Measurements from ENCODE around the gene DNAAF5.

DNAAF5 gene

DNA sequence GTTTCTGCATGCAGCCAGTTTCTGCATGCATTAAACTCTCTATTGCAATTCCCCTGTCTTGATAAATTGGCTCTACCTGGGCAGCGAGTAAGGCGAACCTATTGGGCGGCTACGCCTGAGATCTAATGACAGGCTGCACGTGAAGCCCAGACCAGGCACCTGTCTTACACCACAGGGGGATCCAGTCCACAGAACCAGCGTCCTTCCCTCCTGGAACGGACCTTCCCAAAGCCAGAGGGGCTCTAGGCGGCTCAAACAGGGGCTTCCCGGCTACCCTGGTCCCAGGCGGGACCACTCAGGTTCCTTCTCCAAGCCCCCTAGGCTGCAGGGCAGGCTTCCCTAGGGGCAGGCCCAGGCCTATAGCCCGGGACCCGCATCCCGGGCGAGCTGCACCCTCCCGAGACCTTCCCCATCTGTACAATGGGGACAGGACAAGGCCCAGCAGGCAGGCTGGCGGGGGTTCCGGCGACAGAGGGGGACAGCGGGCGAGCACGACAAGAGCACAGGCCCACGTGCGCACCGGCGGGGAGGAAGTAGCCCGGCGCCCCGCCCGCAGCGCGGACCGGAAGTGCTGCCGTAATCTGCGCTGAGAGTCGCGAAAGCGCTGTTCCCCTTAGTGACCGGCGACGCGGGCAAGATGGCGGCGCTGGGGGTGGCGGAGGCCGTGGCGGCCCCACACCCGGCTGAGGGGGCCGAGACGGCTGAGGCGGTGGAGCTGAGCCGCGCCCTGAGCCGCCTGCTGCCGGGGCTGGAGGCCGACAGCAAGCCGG, at the start of gene DNAAF5:
Gene DNAAF5, plus strand, starts transcription at position 616 of the 770 bp plus-strand sequence. Its CDS starts 22 bp downstream, at position 638.
- TF ChIP-seq, protein P1, sequence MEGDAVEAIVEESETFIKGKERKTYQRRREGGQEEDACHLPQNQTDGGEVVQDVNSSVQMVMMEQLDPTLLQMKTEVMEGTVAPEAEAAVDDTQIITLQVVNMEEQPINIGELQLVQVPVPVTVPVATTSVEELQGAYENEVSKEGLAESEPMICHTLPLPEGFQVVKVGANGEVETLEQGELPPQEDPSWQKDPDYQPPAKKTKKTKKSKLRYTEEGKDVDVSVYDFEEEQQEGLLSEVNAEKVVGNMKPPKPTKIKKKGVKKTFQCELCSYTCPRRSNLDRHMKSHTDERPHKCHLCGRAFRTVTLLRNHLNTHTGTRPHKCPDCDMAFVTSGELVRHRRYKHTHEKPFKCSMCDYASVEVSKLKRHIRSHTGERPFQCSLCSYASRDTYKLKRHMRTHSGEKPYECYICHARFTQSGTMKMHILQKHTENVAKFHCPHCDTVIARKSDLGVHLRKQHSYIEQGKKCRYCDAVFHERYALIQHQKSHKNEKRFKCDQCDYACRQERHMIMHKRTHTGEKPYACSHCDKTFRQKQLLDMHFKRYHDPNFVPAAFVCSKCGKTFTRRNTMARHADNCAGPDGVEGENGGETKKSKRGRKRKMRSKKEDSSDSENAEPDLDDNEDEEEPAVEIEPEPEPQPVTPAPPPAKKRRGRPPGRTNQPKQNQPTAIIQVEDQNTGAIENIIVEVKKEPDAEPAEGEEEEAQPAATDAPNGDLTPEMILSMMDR (conservative IDR thresholded peaks at IDR 0.05; ENCODE audit: low read depth, low read length), result no peak
- peak within 1 kb of the TSS; percentile 65 for H3K4me3 ChIP-seq (ENCODE audit: low read length)
- DNase-seq (ENCODE audit: low read depth), result peak; percentile 49

DNA sequence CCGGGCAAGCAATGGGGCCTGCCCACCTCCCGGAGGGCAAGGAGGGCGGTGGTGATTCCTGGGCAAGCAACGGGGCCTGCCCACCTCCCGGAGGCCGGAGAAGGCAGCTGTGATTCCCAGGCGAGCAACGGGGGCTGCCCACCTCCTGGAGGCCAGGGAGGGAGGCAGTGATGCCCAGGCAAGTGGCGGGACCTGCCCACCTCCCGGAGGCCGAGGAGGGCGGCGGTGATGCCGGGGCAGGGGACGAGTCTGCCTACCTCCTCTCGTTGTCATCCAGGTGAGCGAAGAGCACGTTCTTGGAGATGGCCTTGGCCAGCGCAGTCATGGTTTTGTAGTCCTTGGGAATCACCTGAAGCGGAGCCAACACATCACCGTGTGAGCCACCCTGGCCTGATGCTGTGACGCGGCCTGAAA, 49.5 kb upstream of the DNAAF5 start:
- DNase-seq (ENCODE audit: low read depth), result no peak
- no peak overlapping the region for H3K4me3 ChIP-seq (ENCODE audit: low read length)
- TF ChIP-seq, protein P1 (conservative IDR thresholded peaks at IDR 0.05; ENCODE audit: low read depth, low read length), result no peak

DNA sequence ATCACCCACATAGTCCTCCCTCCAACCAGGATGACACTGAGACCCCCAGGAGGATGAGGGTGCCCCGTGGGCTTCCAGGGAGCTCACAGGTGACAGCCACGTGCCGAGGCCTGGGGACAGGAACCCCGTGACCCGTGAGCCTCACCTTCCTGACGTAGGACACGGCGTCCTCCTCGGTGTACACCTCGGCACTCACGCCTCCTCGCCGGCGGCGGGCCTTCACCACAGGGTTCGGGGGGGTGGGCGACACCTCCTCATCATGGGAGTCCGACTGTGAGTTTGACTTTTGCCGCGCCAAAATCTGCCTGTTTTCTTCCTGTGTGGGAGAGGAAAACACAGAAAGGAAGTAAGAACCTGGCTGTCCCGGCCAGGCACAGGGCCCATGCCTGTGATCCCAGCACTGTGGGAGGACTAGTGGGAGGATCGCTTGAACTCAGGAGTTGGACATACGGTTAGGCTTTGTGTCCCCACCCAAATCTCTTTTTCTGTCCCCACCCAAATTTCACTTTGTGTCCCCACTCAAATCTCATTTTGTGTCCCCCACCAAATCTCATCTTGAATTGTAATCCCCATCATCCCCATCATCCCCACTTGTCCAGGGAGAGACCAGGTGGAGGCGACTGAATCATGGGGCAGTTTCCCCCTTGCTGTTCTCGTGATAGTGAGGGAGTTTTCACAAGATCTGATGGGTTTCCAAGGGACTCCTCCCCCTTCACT, 45.9 kb upstream of the DNAAF5 start:
- H3K4me3 ChIP-seq (ENCODE audit: low read length), result no peak overlapping the region
- TF ChIP-seq, protein P1 (conservative IDR thresholded peaks at IDR 0.05; ENCODE audit: low read depth, low read length), result no peak
- no peak for DNase-seq (ENCODE audit: low read depth)

DNA sequence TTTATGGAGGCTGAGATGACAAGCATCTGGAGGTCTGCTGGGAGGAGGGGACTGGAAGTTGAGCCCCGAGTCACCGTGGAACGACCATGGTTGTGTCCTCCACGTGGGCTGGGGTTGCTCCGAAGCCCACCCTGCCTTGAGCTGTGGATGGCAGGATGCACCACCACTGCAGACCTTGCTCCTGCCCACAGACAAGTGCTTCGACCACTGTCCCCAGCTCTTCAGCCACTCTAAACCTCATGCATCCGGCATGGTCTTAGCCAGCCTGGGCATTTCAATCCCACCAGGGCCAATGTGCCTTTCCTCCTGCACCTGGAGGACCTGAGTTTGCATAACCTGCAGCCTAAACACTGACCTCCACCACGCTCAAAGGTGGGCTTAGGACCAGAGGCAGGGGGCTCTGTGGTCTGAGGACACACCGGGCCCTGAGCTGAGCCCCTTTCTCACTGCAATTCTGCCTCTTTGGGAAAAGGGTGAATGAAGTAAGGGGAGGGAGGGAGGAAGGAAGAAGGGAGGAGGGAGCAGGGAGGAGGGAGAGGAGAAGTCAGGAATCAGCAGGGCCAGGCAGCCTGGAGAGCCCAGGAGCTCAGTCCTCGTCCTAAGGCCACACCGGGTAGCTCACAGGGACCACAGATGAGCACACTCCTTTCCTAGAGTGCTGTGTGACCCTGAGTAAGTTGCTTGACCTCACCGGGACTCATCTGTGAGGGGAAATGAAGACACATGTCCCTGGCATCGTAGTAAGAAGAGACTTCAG, 44.8 kb upstream of the DNAAF5 start:
- no peak overlapping the region for H3K4me3 ChIP-seq (ENCODE audit: low read length)
- TF ChIP-seq, protein P1 (conservative IDR thresholded peaks at IDR 0.05; ENCODE audit: low read depth, low read length), result no peak
- no peak for DNase-seq (ENCODE audit: low read depth)

DNA sequence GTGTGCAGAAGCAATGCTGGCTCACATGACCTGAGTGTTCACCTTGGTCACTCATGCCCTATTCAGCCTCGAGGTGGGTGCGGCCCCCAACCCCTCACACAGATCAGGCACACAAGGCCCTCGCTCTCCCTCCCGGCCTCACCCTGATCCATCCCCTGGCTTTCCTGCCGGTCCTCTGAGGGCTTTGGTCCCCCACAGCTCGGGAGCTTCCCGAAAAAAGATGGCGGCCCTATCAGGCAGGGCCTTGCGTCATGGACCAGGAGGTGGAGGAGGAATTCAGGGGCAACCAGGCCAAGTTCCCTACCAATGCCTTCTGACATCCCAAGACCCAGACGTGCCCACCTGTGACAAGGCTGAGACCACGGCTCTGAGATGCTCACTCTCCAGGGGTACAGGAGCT, 43.7 kb upstream of the DNAAF5 start:
- no peak overlapping the region for H3K4me3 ChIP-seq (ENCODE audit: low read length)
- TF ChIP-seq, protein P1 (conservative IDR thresholded peaks at IDR 0.05; ENCODE audit: low read depth, low read length), result no peak
- no peak for DNase-seq (ENCODE audit: low read depth)

DNA sequence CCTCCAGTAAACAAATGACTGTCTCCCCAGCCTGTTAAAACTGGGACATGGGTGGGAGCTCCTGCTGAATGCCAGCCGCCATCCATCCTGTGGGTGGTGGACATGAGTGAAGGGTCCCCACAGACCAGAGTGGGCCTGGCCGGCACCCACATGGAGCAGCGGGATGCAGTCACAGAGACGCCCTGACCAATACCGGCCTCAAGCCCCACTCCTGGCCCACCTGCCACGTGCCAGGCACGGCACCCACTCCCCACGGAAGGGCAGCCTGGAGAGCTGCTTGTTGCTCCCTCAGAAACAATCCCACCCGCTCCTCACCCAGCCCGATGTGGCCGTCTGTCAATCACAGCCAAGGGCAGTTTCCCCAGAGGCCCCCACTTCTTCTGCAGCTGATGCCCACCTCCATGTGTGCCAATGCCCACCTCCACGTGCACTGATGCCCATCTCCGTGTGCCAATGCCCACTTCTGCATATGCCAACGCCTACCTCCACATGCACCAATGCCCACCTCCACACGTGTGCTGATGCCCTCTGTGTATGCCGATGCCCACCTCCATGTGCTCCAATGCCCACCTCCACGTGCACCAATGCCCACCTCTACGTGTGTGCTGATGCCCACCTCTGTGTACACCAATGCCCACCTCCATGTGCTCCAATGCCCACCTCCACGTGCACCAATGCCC, 42.8 kb upstream of the DNAAF5 start:
- no peak for DNase-seq (ENCODE audit: low read depth)
- H3K4me3 ChIP-seq (ENCODE audit: low read length), result no peak overlapping the region
- TF ChIP-seq, protein P1 (conservative IDR thresholded peaks at IDR 0.05; ENCODE audit: low read depth, low read length), result no peak

Data from retinal pigment epithelial cell (primary cell).